OCI-LY1 (cell line): ENCODE data around the gene ADGRL1.

Experiments
- EZH2 ChIP-seq: fragments of 200-600 bp; sonication (generic), shearing (Covaris generic); IDR thresholded peaks from 2 replicates; pipeline ENCODE4 v1.8.0; 2017; ENCODE audit warnings: borderline replicate concordance, mixed run types, mild to moderate bottlenecking, antibody characterized with exemption, low read length, moderate library complexity, mixed read lengths
- TF ChIP-seq, protein P1 (sequence below): fragments of 200-600 bp; sonication (generic), shearing (Covaris generic); IDR thresholded peaks from 2 replicates; pipeline ENCODE4 v1.5.1; 2017; ENCODE audit warnings: mild to moderate bottlenecking, antibody characterized with exemption, low read length, moderate library complexity, mixed read lengths

DNA sequence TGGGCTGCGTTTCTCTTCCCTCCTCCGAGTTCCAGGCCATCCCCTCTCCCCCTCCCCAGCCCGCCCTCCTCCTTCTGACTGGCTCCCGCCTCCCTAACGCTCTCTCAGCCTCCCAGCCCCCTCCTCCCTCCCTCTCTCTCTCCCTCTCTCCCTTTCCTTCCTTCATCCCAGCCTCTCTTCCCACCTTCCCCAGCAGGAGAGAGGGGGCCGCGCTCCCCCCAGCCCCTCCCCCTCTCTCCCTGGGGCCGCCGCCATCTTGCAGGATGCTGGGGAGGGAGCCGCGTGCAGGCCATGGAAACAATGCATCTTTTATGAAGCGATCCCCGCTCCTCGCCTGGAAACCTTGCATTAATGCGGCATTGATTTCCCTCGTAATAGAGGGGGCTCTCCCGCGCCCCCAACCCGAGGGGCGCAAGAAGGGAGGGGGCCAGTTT, 42.6 kb upstream of the ADGRL1 start:
- TF ChIP-seq, protein P1, sequence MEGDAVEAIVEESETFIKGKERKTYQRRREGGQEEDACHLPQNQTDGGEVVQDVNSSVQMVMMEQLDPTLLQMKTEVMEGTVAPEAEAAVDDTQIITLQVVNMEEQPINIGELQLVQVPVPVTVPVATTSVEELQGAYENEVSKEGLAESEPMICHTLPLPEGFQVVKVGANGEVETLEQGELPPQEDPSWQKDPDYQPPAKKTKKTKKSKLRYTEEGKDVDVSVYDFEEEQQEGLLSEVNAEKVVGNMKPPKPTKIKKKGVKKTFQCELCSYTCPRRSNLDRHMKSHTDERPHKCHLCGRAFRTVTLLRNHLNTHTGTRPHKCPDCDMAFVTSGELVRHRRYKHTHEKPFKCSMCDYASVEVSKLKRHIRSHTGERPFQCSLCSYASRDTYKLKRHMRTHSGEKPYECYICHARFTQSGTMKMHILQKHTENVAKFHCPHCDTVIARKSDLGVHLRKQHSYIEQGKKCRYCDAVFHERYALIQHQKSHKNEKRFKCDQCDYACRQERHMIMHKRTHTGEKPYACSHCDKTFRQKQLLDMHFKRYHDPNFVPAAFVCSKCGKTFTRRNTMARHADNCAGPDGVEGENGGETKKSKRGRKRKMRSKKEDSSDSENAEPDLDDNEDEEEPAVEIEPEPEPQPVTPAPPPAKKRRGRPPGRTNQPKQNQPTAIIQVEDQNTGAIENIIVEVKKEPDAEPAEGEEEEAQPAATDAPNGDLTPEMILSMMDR: no peak
- TF ChIP-seq EZH2: no peak
